HG03457 (cell line): ENCODE results near the gene PGLYRP4.
"Not testable (repeated sequence)": the region's sequence is repeated elsewhere in the genome, so short reads cannot be mapped to it uniquely, and the experiment has no call there.

Experiments
- ATAC-seq: cut with Tn5 transposase; IDR thresholded peaks from one replicate; pipeline ENCODE4 v1.9.1; 2021; ENCODE audit warnings: moderate number of reproducible peaks; ENCODE audit not compliant: unreplicated experiment

Gene PGLYRP4

DNA sequence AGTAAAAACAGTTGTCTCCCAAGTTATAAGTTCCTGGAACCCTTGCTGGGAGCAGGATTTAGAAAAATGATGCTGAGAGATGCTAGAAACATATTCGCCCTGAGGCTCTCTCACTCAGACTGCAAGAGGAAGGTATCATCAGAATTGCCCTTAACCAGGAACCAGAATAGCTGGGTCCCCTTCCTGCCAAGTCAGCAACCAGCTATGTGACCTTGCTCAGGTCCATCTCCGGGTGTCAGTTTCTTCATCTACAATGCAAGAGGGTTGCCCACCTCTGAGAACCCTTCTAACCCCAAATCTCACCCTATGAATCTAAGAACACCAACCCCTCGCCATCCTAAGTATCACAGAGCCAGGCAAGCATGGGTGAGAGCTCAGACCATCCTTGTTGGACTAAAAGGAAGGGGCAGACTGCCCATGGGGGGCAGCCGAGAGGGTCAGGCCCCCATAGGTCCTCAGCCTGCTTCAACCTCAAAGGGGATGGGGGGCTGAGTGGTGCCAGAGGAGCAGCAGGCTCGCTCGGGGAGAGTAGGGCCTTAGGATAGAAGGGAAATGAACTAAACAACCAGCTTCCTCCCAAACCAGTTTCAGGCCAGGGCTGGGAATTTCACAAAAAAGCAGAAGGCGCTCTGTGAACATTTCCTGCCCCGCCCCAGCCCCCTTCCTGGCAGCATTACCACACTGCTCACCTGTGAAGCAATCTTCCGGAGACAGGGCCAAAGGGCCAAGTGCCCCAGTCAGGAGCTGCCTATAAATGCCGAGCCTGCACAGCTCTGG lies 8.6 kb upstream of the PGLYRP4 start:
- no peak for ATAC-seq

DNA sequence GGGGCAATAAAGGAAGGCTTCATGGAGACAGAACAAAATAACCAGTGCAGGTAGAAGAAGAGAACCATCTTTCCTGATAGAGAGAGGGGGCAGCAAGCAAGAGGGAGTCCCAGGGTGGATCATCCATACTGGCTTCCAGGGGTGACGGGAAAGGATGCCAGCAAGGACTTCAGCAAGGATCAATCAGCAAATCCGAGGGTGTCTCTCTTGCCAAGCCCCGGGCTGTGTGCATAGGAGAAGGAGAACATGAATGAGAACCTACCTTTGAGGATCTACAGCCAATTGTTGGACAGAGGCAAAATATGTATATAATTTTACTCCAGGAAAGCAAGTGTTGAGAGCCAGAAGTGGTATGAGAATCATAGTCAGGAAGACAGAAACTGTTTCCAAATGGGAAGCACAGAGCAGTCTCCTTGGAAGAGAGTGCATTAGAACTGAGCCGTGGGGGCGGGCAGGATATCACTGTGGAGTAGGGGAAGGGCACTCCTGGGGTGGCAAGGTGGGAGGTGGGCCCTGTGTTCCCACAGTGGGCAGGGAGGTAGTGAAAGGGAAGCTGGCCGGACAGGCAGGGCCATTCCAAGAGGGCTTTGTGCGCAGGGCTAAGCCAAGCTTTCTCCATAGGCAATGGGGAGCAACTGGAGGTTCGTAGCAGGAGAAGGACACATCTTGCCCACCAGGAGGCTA lies 7.9 kb upstream of the PGLYRP4 start:
- no peak for ATAC-seq

DNA sequence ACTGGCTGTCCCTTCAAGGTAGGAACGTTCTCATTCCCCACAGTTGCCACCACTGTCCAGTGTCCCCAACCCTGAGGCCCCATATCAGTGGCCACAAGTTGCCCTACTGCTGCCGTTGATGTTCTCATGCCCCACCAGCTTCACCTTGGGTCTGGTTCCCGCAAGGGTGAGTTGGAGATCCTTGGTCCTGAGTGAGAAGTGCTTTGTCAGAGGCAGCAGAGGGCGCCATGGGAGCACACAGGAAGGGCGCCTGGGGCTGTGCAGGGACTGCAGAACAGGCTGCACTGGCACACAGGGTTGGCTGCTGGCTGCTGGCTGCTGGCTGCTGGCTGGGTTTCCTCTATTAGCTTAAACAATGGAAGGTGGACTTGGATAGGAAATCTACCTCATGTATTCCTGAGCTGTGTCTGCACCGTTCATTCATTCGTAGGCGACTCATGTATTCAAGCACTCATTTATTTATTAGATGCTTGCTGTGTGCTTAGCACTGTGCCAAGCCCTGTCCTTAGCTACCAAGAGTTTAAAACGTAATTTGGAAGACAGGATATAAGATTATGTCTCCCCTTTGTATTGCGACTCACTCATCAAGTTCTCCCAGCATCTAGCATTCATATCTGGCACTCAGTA lies 6.9 kb upstream of the PGLYRP4 start:
- ATAC-seq = no peak

- no peak for ATAC-seq
These were observed 6.0 kb upstream of the PGLYRP4 start for GRCh38 chr1:153354515-153355193.

- no peak for ATAC-seq
These were observed 4.7 kb upstream of the PGLYRP4 start for GRCh38 chr1:153353226-153353947.

- no peak for ATAC-seq
These were observed 3.9 kb upstream of the PGLYRP4 start for GRCh38 chr1:153352523-153352922.

DNA sequence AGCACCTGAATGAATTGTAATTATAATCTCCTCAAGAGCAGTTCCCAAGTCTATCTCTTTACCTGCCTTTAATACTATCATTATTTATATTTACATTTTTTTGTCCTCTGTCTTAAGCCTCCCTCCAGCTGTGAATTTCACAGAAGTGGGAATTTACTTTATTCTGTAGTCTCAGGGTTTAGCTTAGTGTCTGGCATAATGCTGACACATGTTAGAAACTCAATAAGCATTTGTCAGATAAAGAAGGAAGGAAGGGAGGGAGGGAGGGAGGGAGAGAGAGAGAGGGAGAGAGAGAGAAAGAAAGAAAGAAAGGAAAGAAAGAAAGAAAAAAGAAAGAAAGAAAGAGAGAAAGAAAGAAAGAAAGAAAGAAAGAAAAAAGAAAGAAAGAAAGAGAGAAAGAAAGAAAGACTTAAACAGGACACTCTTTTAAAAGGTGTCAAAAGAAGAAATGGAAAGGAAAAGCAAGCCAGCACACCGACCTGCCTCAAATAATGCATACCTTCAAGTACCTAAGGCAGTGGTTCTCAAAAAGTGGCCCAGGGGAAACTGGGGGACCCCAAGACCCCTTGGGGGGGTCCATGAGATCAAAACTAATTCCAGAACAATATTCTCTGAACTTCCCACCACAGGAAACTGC lies 1.8 kb upstream of the PGLYRP4 start:
- ATAC-seq = no peak

GRCh38 chr1:153349363-153350320 lies 1.0 kb upstream of the PGLYRP4 start:
- ATAC-seq = no peak

- no peak for ATAC-seq
These were observed 785 bp downstream of the PGLYRP4 start for GRCh38 chr1:153347856-153348255.

GRCh38 chr1:153347049-153347448 lies 1.6 kb downstream of the PGLYRP4 start:
- ATAC-seq = not testable (repeated sequence)

DNA sequence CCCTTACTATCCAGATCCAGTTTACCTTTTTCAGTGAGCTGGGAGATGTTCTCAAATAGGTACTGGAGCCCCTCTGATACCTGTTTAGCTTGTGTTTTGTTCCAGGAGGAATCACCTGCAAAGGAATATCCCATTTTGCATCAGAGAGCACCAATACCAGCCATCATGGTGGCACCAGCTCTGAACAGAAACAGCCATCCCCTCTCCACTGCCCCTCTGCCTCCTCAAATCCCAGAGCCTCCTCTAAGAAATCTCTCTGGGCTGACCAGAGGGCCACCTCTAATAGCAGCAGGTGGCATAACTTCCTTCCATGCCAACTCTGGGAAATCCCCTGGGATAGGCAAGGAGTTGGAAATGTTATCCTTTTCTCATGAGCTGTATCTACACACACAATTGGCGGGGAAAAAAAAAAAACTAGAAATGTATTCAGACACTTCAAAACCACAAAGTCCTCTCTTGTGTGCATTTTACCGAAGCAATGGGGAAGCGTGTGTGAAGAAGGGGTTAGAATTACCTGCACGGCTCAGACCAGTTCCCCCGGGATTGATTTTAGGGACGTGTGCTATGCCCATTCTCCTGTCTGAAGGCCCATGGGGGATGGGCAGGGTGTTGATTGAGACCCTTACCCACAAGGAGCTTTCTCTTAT lies 2.4 kb downstream of the PGLYRP4 start:
- ATAC-seq = no peak

GRCh38 chr1:153345187-153346076 lies 3.2 kb downstream of the PGLYRP4 start:
- no peak for ATAC-seq

DNA sequence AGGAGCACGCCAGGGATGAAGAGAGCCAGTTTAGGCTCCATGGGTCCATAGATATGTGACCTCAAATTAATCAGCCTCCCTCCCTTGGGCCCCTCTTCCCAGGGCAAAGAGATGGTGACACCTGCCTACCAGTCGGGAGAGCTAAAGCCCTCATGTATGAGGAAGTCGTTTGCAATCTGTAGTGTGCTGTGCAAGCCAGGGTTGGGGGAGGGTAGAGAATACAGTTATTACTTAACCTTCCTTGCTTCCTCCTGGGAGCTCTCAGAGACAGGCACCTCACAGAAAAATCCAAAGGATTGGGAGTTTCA lies 4.0 kb downstream of the PGLYRP4 start:
- ATAC-seq = no peak

GRCh38 chr1:153343811-153344717 lies 4.6 kb downstream of the PGLYRP4 start:
- no peak for ATAC-seq

DNA sequence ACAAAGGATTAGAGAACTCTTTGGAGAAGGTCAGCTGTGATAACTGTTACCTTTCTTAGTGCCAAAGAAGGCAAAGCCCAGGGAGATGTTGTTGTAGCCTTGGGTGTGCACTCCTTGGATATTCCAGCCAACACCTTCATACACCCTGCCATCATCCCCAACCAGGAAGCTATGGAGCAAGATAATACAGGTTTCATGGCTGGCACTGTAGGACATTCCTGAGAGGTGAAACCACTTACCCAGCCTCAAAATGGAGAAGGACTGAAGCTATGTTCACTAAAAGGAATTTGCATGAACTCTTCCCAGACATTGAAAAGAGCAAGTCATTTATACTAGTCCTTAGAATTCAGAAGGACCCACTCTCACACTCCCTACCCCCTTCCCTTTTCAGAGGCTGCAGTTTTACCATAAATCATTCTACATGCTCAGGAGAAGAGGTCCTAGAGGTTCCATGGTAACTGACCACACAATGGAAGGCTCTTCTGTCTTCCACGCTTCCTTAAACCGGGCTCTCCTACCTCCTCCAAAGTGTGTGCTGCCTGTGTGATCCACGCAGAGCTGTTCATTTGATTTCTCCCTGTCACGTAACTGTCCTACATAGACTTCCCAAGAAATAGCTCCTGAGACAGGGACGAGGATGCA lies 5.5 kb downstream of the PGLYRP4 start:
- ATAC-seq = no peak

DNA sequence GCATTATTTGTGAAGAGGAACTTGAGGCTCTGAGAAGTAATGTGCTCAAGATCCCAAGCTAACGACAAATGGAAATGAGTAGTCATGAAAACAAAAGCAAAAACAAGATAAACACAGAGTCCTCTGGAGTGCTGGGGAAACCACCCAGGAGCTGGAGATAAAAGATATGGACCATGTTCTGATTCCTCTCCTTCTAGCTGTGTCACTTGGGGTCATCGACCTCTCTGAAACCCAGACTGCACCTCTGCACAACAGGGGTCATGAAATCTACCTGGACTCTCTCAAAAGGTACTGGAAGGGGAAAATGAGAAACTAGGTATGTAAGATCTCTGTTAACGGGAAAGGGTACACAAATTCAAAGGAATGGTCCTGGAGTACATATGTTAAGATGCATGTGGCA lies 6.5 kb downstream of the PGLYRP4 start:
- no peak for ATAC-seq
